Measurements from ENCODE around the gene SERTAD2. TPM values are rescaled to one million over a fixed set of nuclear protein-coding genes. Genes with fewer than 3 reads are reported as not detected.

The SERTAD2 gene
- total and polyA plus RNA-seq, 2 experiments from 2014 or later = 6.2 to 6.4 TPM

GRCh38 chr2:64663402-64663801, 9.7 kb upstream of the SERTAD2 start (continued):
- TF ChIP-seq ETS1 (IDR thresholded peaks at IDR 0.05) = no peak
- TF ChIP-seq ZNF331 (CRISPR knock-in tag; IDR thresholded peaks at IDR 0.05; ENCODE audit: low read depth) = no peak
- no peak for TF ChIP-seq ZNF114 (CRISPR knock-in tag; IDR thresholded peaks at IDR 0.05)
- TF ChIP-seq, protein P1, sequence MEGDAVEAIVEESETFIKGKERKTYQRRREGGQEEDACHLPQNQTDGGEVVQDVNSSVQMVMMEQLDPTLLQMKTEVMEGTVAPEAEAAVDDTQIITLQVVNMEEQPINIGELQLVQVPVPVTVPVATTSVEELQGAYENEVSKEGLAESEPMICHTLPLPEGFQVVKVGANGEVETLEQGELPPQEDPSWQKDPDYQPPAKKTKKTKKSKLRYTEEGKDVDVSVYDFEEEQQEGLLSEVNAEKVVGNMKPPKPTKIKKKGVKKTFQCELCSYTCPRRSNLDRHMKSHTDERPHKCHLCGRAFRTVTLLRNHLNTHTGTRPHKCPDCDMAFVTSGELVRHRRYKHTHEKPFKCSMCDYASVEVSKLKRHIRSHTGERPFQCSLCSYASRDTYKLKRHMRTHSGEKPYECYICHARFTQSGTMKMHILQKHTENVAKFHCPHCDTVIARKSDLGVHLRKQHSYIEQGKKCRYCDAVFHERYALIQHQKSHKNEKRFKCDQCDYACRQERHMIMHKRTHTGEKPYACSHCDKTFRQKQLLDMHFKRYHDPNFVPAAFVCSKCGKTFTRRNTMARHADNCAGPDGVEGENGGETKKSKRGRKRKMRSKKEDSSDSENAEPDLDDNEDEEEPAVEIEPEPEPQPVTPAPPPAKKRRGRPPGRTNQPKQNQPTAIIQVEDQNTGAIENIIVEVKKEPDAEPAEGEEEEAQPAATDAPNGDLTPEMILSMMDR (conservative IDR thresholded peaks at IDR 0.05; ENCODE audit: low read depth in 2 of 2) = no peak
- no peak for TF ChIP-seq NANOG (IDR thresholded peaks at IDR 0.05; ENCODE audit: borderline replicate concordance)
- no peak for TF ChIP-seq EZH2 (IDR thresholded peaks at IDR 0.05; ENCODE audit: low read depth, unreplicated experiment)
- no peak for TF ChIP-seq EZH2phosphoT487 (IDR thresholded peaks at IDR 0.05; ENCODE audit: unreplicated experiment)
- no peak for TF ChIP-seq STAT1 (IDR thresholded peaks at IDR 0.05; ENCODE audit: unreplicated experiment)
- no peak for TF ChIP-seq POLR2AphosphoS5 (IDR thresholded peaks at IDR 0.05; ENCODE audit: low read depth)
- TF ChIP-seq CREB1 (CRISPR knock-in tag; IDR thresholded peaks at IDR 0.05; ENCODE audit: low read depth) = no peak

- Mint-ChIP-seq H3K4me3 (no peak overlapping the region), H3K4me1 (peaks cover 5% of the 10 kb centered on the region), H3K27me3 (ENCODE audit: insufficient read depth, low read depth, poor library complexity) (peaks cover 2% of the 10 kb centered on the region), H3K9me3 (no peaks in the 10 kb centered on the region), H3K36me3 (ENCODE audit: low read depth) (no peaks in the 10 kb centered on the region), H3K27ac (no peak overlapping the region)
- H2AFZ ChIP-seq = no peak overlapping the region
- H3K36me3 ChIP-seq (ENCODE audit: insufficient read depth) = no peaks in the 10 kb centered on the region
- no peak overlapping the region for H3K4me2 ChIP-seq
- H3K4me3 ChIP-seq = no peak overlapping the region
- ATAC-seq (no peak), DNase-seq (ENCODE audit: low spot score) (no peak)
- no peaks in the 10 kb centered on the region for H3K9me2 ChIP-seq (ENCODE audit: insufficient read depth)
- peaks cover 12% of the 10 kb centered on the region; the same call in 1 of the 2 replicates for H3K27me3 ChIP-seq (ENCODE audit: insufficient read depth)
- H3F3A ChIP-seq (replicated peaks; ENCODE audit: low read depth) = no peaks in the 10 kb centered on the region
- H3K27ac ChIP-seq (ENCODE audit: low read depth) = no peak overlapping the region
- no peaks in the 10 kb centered on the region for H3K79me2 ChIP-seq (replicated peaks; ENCODE audit: insufficient read depth)
- H4K20me1 ChIP-seq (replicated peaks; ENCODE audit: insufficient read depth) = no peaks in the 10 kb centered on the region; the same call in 1 of the 2 replicates
- peaks cover 5% of the 10 kb centered on the region for H3K4me1 ChIP-seq (ENCODE audit: insufficient read depth)
- TF ChIP-seq NANOG (IDR thresholded peaks at IDR 0.05; ENCODE audit: borderline replicate concordance) = no peak
- no peak for TF ChIP-seq EZH2phosphoT487 (IDR thresholded peaks at IDR 0.05; ENCODE audit: unreplicated experiment)
- no peak for TF ChIP-seq EZH2 (IDR thresholded peaks at IDR 0.05; ENCODE audit: low read depth, unreplicated experiment)
- no peak for TF ChIP-seq ZNF462 (CRISPR knock-in tag; IDR thresholded peaks at IDR 0.05)
- no peak for TF ChIP-seq STAT1 (IDR thresholded peaks at IDR 0.05; ENCODE audit: unreplicated experiment)
- TF ChIP-seq, protein P2, sequence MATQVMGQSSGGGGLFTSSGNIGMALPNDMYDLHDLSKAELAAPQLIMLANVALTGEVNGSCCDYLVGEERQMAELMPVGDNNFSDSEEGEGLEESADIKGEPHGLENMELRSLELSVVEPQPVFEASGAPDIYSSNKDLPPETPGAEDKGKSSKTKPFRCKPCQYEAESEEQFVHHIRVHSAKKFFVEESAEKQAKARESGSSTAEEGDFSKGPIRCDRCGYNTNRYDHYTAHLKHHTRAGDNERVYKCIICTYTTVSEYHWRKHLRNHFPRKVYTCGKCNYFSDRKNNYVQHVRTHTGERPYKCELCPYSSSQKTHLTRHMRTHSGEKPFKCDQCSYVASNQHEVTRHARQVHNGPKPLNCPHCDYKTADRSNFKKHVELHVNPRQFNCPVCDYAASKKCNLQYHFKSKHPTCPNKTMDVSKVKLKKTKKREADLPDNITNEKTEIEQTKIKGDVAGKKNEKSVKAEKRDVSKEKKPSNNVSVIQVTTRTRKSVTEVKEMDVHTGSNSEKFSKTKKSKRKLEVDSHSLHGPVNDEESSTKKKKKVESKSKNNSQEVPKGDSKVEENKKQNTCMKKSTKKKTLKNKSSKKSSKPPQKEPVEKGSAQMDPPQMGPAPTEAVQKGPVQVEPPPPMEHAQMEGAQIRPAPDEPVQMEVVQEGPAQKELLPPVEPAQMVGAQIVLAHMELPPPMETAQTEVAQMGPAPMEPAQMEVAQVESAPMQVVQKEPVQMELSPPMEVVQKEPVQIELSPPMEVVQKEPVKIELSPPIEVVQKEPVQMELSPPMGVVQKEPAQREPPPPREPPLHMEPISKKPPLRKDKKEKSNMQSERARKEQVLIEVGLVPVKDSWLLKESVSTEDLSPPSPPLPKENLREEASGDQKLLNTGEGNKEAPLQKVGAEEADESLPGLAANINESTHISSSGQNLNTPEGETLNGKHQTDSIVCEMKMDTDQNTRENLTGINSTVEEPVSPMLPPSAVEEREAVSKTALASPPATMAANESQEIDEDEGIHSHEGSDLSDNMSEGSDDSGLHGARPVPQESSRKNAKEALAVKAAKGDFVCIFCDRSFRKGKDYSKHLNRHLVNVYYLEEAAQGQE (IDR thresholded peaks at IDR 0.05; ENCODE audit: unreplicated experiment) = no peak
- no peak for TF ChIP-seq ZNF331 (CRISPR knock-in tag; IDR thresholded peaks at IDR 0.05; ENCODE audit: low read depth)
Measured at GRCh38 chr2:64661741-64662169, 8.0 kb upstream of the SERTAD2 start.

Data from GM23338 (cell line).